GM12878 (cell line): ENCODE results near the gene C16orf96. TPM values are rescaled to one million over a fixed set of nuclear protein-coding genes. Genes with fewer than 3 reads are reported as not detected.

Source experiments
- ATAC-seq: fragments of 200-7000 bp; cut with Tn5 transposase; 3 replicates; pipeline ENCODE4 v1.9.1; 2020; ENCODE audit warnings: mild to moderate bottlenecking, moderate library complexity
- BruUV-seq: library from RNA; stranded (reverse); fragments of 400-500 nt; replicated peaks from 2 replicates; lab custom pipeline; 2021; lab: Mats Ljungman, UMichigan
- CTCF ChIA-PET: fragments of 300-600 bp; sonication (Branson Sonifier 250); formaldehyde crosslinking; extraction: SDS; loops from one replicate; lab custom pipeline; 2021; ENCODE audit warnings: inconsistent platforms; lab: Yijun Ruan, JAX
- POLR2A ChIA-PET: fragments of 350-600 bp; formaldehyde crosslinking; extraction: SDS; loops from one replicate; lab custom pipeline; 2021; ENCODE audit warnings: inconsistent platforms; lab: Charles Lee
- RAD21 ChIA-PET: fragments of 300-600 bp; sonication (Branson Sonifier 250); formaldehyde crosslinking; loops from one replicate; lab custom pipeline; 2023; ENCODE audit warnings: antibody characterized with exemption; ENCODE audit not compliant: unreplicated experiment; lab: Charles Lee
- SMC1A ChIA-PET: fragments of 300-600 bp; sonication (Branson Sonifier 250); formaldehyde crosslinking; loops from one replicate; lab custom pipeline; 2023; ENCODE audit not compliant: unreplicated experiment, uncharacterized antibody; lab: Charles Lee
- DNase-seq: peaks from one replicate; pipeline ENCODE4 v3.0.0-alpha.2; 2011; ENCODE audit warnings: low read depth, low spot score
- FAIRE-seq: peaks from 3 replicates; lab custom pipeline; 2011; peaks lifted over from hg19 to GRCh38; lab: Jason Lieb, UNC
- H2AFZ ChIP-seq: 2 replicates; pipeline ENCODE4 v1.6.0; 2011; ENCODE audit warnings: low read depth, low read length, control low read depth; ENCODE audit not compliant: control insufficient read depth
- H3K27ac ChIP-seq: 2 replicates; pipeline ENCODE4 v1.5.1; 2011; ENCODE audit warnings: control low read depth; ENCODE audit not compliant: control insufficient read depth, insufficient read depth
- H3K27me3 ChIP-seq, 2 experiments: replicated peaks in 1 of 2; 2 replicates each; pipeline versions ENCODE4 v1.6.0 to v1.6.1; 2011; ENCODE audit warnings: low read length in 1 of 2; ENCODE audit not compliant: control insufficient read depth in 2 of 2, insufficient read depth in 2 of 2
- H3K36me3 ChIP-seq, 2 experiments: 2 replicates each; pipeline ENCODE4 v1.5.1; 2011; ENCODE audit warnings: low read length in 1 of 2; ENCODE audit not compliant: control insufficient read depth in 2 of 2, insufficient read depth in 2 of 2
- H3K4me1 ChIP-seq: 2 replicates; pipeline ENCODE4 v1.6.1; 2011; ENCODE audit warnings: mild to moderate bottlenecking, low read length, moderate library complexity, mixed read lengths; ENCODE audit not compliant: control insufficient read depth, insufficient read depth
- H3K4me2 ChIP-seq: 2 replicates; pipeline ENCODE4 v1.6.0; 2011; ENCODE audit warnings: control low read depth; ENCODE audit not compliant: control insufficient read depth, insufficient read depth
- H3K4me3 ChIP-seq: fragments of 200-600 bp; sonication (generic); 2 replicates; pipeline ENCODE4 v1.5.1; 2016
- H3K79me2 ChIP-seq: 2 replicates; pipeline ENCODE4 v1.6.0; 2011; ENCODE audit warnings: low read length; ENCODE audit not compliant: control insufficient read depth, insufficient read depth
- H3K9ac ChIP-seq: 2 replicates; pipeline ENCODE4 v1.8.0; 2011; ENCODE audit warnings: low read length, control low read depth, mixed read lengths; ENCODE audit not compliant: control insufficient read depth, insufficient read depth
- H3K9me3 ChIP-seq: replicated peaks from 3 replicates; pipeline ENCODE4 v1.5.1; 2011; ENCODE audit warnings: mild to moderate bottlenecking, low read length; ENCODE audit not compliant: control insufficient read depth, insufficient read depth
- H4K20me1 ChIP-seq: 2 replicates; pipeline ENCODE4 v1.6.0; 2011; ENCODE audit not compliant: control insufficient read depth, insufficient read depth
- ATF7 ChIP-seq: fragments of 450-650 bp; IDR thresholded peaks from 2 replicates; pipeline ENCODE4 v1.6.1; 2016; ENCODE audit warnings: low read depth, mild to moderate bottlenecking
- BACH1 ChIP-seq: fragments of 450-650 bp; IDR thresholded peaks from 2 replicates; pipeline ENCODE4 v1.6.1; 2017; ENCODE audit warnings: mild to moderate bottlenecking, borderline replicate concordance
- CBFB ChIP-seq: IDR thresholded peaks from 2 replicates; pipeline ENCODE4 v1.6.1; 2016; ENCODE audit warnings: antibody characterized with exemption, low read depth
- CHD2 ChIP-seq: IDR thresholded peaks from 2 replicates; pipeline ENCODE4 v1.6.1; 2011; ENCODE audit warnings: low read depth, low read length, improper control_type of control experiment, borderline replicate concordance
- E2F8 ChIP-seq: fragments of 450-650 bp; IDR thresholded peaks from 2 replicates; pipeline ENCODE4 v1.6.1; 2018; ENCODE audit warnings: mild to moderate bottlenecking, low read depth, moderate library complexity; ENCODE audit not compliant: partially characterized antibody
- GATAD2B ChIP-seq: fragments of 450-650 bp; conservative IDR thresholded peaks from 2 replicates; pipeline ENCODE4 v1.6.1; 2017; ENCODE audit warnings: low read depth, mild to moderate bottlenecking, moderate library complexity
- HDGF ChIP-seq: fragments of 450-650 bp; IDR thresholded peaks from 2 replicates; pipeline ENCODE4 v1.6.1; 2016; ENCODE audit warnings: antibody characterized with exemption
- KDM1A ChIP-seq: fragments of 200-600 bp; sonication (generic); IDR thresholded peaks from 2 replicates; pipeline ENCODE4 v1.6.1; 2016; ENCODE audit warnings: borderline replicate concordance
- PBX3 ChIP-seq: IDR thresholded peaks from 2 replicates; pipeline ENCODE4 v1.6.1; 2011; ENCODE audit warnings: mild to moderate bottlenecking, low read depth, low read length, moderate library complexity; ENCODE audit not compliant: insufficient replicate concordance
- RB1 ChIP-seq: fragments of 450-650 bp; formaldehyde crosslinking; IDR thresholded peaks from 2 replicates; pipeline ENCODE4 v1.6.1; 2017; ENCODE audit warnings: mild to moderate bottlenecking, borderline replicate concordance
- RCOR1 ChIP-seq: conservative IDR thresholded peaks from 2 replicates; pipeline ENCODE4 v1.6.1; 2012; ENCODE audit warnings: low read depth, low read length, improper control_type of control experiment
- RELA ChIP-seq: fragments of 450-650 bp; IDR thresholded peaks from 2 replicates; pipeline ENCODE4 v1.8.0; 2014; ENCODE audit warnings: borderline replicate concordance; ENCODE audit not compliant: partially characterized antibody
- RELB ChIP-seq: fragments of 450-650 bp; IDR thresholded peaks from 2 replicates; pipeline ENCODE4 v1.6.1; 2017; ENCODE audit warnings: low read depth, mild to moderate bottlenecking, moderate library complexity
- SUZ12 ChIP-seq: fragments of 200-600 bp; sonication (generic); IDR thresholded peaks from one replicate; pipeline ENCODE4 v1.6.1; 2018; ENCODE audit warnings: antibody characterized with exemption, mild to moderate bottlenecking; ENCODE audit not compliant: unreplicated experiment
- ZBTB4 ChIP-seq: fragments of 450-650 bp; formaldehyde crosslinking; IDR thresholded peaks from 2 replicates; pipeline ENCODE4 v1.4.0; 2022; ENCODE audit warnings: mild to moderate bottlenecking, moderate library complexity
- WGBS: methylation state at CpG from one replicate; pipeline ENCODE4 v1.1.6; 2016; ENCODE audit warnings: low lambda C conversion rate; ENCODE audit not compliant: insufficient replicate concordance, insufficient coverage; ENCODE audit errors: missing lambda C conversion rate; 5-methylcytosine and 5-hydroxymethylcytosine counted together
- in situ Hi-C: fragments of 300-500 bp; cut with MboI; formaldehyde crosslinking; loops from 9 replicates; pipeline ENCODE4 v1.14.3; 2018; ENCODE audit warnings: mixed read lengths
- intact Hi-C: fragments of 100-400 bp; cut with micrococcal nuclease; formaldehyde crosslinking; loops from one replicate; pipeline ENCODE4 v1.14.2; 2022; ENCODE audit not compliant: unreplicated experiment
- polyA plus RNA-seq, 11 experiments: library from polyadenylated mRNA; depleted of rRNA in 4 of 11; unstranded in 6 of 11; stranded (reverse) in 5 of 11; fragments of >200 nt; fragmentation: Nextera tagmentation in 4 of 11; fragmentation: Illumina TruSeq in 1 of 11; extraction: Ambion mirVana in 4 of 11; extraction: Trizol in 1 of 11; gene quantifications; 1 replicate in 1 of 11; 2 replicates in 10 of 11; pipeline versions ENCODE4 v1.2.1 to v1.2.3, GENCODE V29; 2011 to 2016; ENCODE audit warnings: inconsistent platforms in 2 of 11, missing spikeins in 2 of 11, low read depth in 1 of 11
- total RNA-seq, 4 experiments: library from RNA; depleted of rRNA in 3 of 4; stranded (reverse); fragments of >200 nt in 3 of 4; fragmentation: Illumina TruSeq in 1 of 4; extraction: Trizol in 1 of 4; gene quantifications; 2 replicates each; pipeline versions ENCODE4 v1.2.1 to v1.2.3, GENCODE V29; 2013 to 2021
- TF ChIP-seq, protein P1 (sequence below): IDR thresholded peaks from 2 replicates; pipeline ENCODE4 v1.6.1; 2012; ENCODE audit warnings: low read depth, low read length, improper control_type of control experiment

C16orf96 gene
- total and polyA plus RNA-seq, 10 of the 15 experiments (the other 5 are each of a cell fraction or from before 2014, with no cell fraction given): 0.01 to 0.08 (median 0.01) TPM; not detected in 7

- SMC1A ChIA-PET: interaction anchor here (1.4 to 1.8 kb wide), 2 partner anchors 8 to 13 kb away, joined by 3 to 5 read pairs; no protein-coding TSS in a partner anchor
- RAD21 ChIA-PET: no interaction called here
- H3K4me1 ChIP-seq: peaks cover 4% of the 10 kb centered on the region
- no peak overlapping the region for H3K9ac ChIP-seq
- no peaks in the 10 kb centered on the region for H3K9me3 ChIP-seq
- CTCF ChIA-PET: interaction anchor here (1.1 kb wide), 2 partner anchors 9 to 25 kb away, joined by 3 to 4 read pairs; no protein-coding TSS in a partner anchor
- POLR2A ChIA-PET: interaction anchor here (1.4 kb wide), 1 partner anchor 15 kb away, joined by 4 read pairs; the partner anchor contains the start of gene CDIP1
- no peak for ATAC-seq
- H3K4me3 ChIP-seq: no peak overlapping the region
- WGBS: 59% methylated on average over 4 of the region's 4 CpGs
- DNase-seq: no peak
- no TSS peak for BruUV-seq
- no peaks in the 10 kb centered on the region for H4K20me1 ChIP-seq
- no peak overlapping the region for H3K4me2 ChIP-seq
- H3K27me3 ChIP-seq: no peaks in the 10 kb centered on the region
- no peak overlapping the region for H3K27ac ChIP-seq
- TF ChIP-seq CBFB (no peak), RB1 (no peak), ATF7 (no peak), HDGF (no peak), E2F8 (no peak), BACH1 (no peak), RELA (no peak), ZBTB4 (CRISPR knock-in tag) (no peak), RCOR1 (no peak), RELB (no peak), KDM1A (no peak), SUZ12 (no peak), GATAD2B (no peak), PBX3 (no peak), CHD2 (no peak)
- TF ChIP-seq, protein P1, sequence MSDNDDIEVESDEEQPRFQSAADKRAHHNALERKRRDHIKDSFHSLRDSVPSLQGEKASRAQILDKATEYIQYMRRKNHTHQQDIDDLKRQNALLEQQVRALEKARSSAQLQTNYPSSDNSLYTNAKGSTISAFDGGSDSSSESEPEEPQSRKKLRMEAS: no peak
- no peak overlapping the region for H2AFZ ChIP-seq
- in situ Hi-C loops (no loop called here), intact Hi-C loops (no loop called here)
- no peak for FAIRE-seq
- no peaks in the 10 kb centered on the region for H3K79me2 ChIP-seq
- H3K36me3 ChIP-seq: no peaks in the 10 kb centered on the region; a peak in 1 of 4 replicates
Observed at GRCh38 chr16:4523686-4524085, 32.5 kb upstream of the C16orf96 start.
